ENCODE results near the gene LOC101059915.
"Not testable (repeated sequence)": the region's sequence is repeated elsewhere in the genome, so short reads cannot be mapped to it uniquely, and the experiment has no call there.

The LOC101059915 gene

DNA sequence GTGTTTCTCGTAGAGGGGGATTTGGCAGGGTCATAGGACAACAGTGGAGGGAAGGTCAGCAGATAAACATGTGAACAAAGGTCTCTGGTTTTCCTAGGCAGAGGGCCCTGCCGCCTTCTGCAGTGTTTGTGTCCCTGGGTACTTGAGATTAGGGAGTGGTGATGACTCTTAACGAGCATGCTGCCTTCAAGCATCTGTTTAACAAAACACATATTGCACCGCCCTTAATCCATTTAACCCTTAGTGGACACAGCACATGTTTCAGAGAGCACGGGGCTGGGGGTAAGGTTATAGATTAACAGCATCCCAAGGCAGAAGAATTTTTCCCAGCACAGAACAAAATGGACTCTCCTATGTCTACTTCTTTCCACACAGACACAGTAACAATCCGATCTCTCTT lies 22.9 kb upstream of the LOC101059915 start:
- not testable (repeated sequence) for DNase-seq

GRCh38 chrX:71650333-71650969 lies 16.9 kb upstream of the LOC101059915 start:
- no peak for DNase-seq

DNA sequence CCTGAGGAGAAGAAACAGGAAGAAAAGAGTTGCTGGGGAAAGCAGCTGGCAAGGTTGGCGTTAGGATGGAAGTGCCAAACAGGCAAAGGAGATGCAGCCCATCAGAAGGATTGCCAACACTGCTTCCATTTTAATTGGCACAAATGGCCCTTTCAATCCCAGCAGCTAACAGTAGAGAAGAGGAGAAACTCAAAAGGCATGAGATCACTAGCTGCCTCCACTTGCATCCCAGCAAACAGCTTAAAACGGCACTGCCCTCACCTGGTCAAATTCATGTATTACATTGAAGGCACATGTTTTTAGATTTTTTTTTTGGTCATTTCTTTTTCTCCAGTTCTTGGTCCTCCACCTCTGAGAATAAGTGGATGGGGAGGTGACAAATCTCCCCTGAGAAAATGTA lies 14.9 kb upstream of the LOC101059915 start:
- DNase-seq: peak; percentile 22 to 23

- DNase-seq: no peak
Observed at GRCh38 chrX:71653344-71653743, 14.0 kb upstream of the LOC101059915 start.

GRCh38 chrX:71657267-71657666 lies 10.1 kb upstream of the LOC101059915 start:
- no peak for DNase-seq

DNA sequence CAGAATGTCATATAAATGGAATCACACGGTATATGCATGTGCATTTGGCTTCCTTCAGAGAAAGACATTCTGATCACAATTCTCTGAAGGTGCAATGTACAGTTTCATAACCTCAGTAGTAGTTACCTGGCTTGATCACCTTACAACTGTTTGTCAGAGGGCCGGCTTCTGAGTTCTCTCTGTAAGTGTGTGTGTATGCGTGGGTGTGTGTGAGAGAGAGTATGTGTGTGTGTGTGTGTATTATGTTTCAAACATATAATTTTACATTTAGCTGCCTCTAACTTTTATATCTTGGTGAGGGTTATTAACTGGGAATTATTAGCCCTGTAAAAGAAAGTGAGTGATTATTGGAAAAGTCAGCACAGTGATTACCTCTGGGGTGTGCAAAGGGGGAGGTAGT lies 8.0 kb upstream of the LOC101059915 start:
- DNase-seq: no peak

GRCh38 chrX:71659959-71660358 lies 7.4 kb upstream of the LOC101059915 start:
- no peak for DNase-seq

- no peak for DNase-seq
Observed at GRCh38 chrX:71660562-71661416, 6.6 kb upstream of the LOC101059915 start.

DNA sequence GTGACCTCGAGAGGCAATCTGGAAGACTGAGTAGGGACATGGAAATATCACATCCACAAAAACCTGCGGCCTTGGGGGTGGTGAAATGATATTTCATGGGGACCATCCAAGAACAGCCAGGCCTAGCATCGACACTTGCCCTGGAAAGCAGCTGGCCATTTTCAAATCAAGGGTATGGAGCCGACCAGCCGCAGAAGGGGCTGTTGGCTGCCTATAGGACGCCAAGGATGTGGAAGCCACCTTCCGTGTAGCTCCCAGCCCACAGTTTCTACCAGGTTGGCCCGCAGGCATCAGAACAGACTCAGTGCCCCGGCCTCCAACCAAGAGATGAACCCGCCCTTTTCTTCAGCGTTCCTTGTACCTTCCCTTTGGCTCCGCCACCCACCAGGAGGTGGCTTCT lies 5.4 kb upstream of the LOC101059915 start:
- no peak for DNase-seq

DNA sequence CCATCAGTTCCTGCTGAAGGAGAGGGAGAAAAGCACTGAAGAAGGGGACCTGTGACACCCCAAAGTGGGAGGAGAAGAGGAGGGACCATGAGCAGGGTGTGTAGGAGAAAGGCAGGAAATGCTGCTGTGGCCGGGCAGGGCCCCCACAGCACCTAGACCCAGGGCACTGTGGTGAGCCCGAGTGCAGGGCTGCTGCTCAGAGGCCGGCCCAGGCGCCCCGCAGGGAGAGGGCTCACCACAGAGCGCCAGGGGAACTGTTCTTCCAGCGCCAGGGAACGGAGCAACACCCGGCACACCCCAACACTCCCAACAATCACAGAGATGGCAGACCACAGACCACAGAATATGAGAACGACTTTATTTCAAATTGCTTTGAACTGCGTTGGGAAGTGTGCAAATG lies 4.7 kb upstream of the LOC101059915 start:
- DNase-seq: not testable (repeated sequence)

- not testable (repeated sequence) for DNase-seq
Observed at GRCh38 chrX:71663238-71663637, 4.1 kb upstream of the LOC101059915 start.

DNA sequence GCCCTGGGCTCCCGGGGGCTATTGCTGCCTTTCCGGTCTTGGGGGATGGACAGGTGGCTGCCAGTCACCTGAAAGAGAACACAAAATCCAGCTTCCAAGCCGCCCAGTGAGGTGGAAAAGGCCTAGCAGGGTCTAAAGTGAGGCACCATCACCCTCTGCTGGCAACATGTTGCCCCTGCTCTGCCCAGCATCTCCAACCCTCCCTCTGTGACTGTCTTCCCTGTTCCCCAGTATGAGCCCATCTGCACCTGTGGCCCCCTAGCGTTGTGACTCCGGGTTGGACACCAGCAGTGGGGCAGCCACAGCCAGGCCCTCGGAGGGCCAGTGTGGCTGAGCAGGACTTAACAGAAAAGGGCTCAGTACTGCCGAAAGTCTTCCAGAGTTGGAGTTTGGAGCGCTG lies 3.1 kb upstream of the LOC101059915 start:
- DNase-seq: not testable (repeated sequence)

DNA sequence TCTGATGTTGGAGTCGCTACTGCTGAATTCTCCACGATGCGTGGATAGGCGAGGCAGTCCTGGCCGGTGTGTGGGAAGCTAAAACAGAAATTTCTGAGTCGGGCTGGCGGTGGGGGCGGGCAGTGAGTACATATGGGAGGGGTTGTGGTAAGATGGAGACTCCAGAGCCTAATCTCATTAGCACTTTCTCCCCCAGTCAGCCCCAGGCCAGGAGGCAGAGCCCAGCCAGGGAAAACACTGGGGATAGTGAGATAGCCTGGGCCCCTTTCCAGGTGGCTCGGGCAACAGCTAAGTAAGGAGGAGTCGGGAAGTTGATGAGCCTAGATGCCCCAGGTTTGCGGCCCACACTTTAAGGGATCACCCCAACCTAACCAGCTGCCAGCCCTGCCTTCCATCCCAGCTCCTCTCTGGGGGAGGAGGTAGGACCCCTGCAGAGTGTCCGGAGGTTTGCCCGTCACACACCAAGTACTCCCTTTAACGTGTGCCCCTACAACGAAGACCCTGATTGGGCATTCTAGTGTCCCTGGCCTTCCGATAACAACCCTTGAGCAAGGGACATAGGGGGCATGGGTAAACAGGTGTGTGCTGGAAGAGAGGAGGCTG lies 2.4 kb upstream of the LOC101059915 start:
- no peak for DNase-seq

DNA sequence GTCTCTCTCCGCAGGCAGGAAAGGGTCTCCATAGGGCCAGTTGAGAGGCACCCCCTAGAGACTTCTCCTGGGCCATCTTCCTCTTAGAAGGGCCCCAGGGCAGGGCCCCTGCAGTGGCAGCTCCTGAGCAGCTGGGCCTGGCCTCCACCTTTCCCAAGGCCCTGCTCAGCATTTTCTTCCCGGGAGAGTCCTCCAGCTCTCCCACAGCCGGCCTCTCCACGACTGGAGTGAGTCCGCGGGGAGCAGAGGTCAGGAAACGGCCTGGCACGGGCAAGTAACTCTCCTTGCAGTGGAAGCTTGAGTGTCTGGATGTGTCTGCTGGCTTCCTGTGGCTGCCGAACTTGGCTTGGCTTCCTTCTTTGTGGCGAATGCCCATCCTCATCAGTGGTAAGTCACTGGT lies 1.6 kb upstream of the LOC101059915 start:
- DNase-seq: no peak

- DNase-seq: no peak
Observed at GRCh38 chrX:71666240-71667223, 814 bp upstream of the LOC101059915 start.

DNA sequence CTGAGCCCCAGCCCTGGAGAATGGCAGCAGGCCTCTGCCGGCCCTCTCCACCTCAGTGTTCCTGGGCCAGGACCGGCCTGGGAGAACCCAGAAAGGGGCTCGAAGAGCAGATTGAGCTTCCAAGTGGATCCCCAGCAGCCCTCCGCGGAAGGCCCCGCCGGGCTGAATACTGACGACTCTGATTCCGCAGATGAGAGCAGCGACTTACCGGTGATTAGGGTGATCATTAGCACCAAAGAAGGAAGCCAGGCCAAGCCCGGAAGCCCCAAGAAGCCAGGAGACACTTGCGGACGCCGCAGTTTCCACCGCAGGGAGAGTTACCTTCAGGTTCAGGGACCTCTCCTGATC lies 876 bp downstream of the LOC101059915 start:
- DNase-seq: no peak

DNA sequence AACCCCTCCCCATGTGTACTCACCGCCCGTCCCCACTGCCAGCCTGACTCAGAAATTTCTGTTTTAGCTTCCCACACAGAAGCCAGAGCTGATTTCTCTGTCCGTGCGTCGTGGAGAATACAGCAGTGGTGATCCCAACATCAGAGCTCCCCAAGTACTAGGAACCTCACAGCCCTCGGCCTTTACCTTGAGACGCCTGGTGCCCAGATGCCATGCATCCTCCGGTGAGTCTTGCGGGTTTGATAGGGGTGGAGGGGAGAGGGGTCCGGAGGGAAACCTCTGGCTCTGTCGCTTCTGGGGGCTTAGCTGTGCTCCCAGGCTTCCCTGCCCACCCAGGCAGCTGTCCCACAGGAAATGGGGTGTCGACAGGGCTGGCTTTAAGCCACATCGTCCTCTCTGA lies 2.1 kb downstream of the LOC101059915 start:
- DNase-seq: no peak

DNA sequence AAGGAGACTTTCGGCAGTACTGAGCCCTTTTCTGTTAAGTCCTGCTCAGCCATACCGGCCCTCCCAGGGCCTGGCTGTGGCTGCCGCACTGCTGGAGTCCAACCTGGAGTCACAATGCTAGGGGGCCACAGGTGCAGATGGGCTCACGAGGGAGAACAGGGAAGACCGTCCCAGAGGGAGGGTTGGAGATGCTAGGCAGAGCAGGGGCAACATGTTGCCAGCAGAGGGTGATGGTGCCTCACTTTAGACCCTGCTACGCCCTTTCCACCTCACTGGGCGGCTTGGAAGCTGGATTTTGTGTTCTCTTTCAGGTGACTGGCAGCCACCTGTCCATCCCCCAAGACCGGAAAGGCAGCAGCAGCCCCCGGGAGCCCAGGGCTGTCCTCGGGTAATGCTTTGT lies 2.6 kb downstream of the LOC101059915 start:
- DNase-seq: peak in 1 of 2 donors; percentile 1

DNA sequence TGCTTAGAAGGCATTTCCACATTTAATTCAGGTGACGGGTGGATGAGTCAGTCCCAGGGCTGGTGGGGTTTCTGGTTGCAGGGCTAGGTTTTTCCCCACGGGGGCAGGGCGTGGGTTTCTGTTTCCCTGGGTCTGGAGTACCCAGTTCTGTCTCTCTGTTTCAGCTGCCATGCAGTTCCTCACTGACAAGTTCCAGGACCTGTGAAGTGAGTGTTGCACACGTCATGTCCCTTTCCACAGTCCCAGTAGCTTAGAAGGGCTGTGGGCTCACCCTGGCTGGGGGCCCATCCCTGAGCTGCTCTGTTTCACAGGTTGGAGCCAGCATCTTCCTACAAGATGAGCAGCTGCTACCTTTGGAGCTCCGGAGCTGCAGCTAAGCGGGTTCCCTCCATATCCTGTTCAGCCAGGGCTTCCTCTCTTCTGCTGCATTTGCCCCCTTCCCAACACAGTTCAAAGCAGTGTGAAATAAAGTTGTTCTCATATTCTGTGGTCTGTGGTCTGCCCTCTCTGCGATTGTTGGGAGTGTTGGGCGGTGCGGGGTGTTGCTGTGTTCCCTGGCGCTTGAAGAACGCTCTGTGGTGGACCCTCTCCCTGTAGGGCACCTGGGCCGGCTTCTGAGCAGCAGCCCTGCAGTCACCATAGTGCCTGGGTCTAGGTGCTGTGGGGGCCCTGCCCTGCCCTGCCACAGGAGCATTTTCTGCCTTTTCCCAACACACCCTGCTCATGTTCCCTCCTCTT lies 3.9 kb downstream of the LOC101059915 start:
- DNase-seq: no peak

DNA sequence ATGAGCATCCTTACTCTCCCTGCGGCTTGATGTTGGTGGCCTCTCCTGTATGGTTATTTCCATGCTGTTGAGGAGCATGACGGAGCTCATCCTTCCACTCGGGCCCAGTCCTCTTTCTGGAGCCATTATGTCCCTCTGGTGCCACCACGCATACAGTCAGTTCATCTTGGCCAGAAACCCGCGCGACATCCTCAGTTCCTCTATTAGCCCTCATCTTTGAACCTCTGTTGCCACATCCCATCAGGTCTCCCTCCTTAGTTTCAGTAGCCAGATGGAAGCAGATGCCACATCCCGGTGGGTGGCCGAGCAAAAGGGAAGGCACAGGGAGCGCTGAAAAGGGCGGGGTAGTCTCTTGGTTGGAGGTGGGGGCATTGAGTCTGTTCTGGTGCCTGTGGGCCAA lies 4.6 kb downstream of the LOC101059915 start:
- DNase-seq: no peak

DNA sequence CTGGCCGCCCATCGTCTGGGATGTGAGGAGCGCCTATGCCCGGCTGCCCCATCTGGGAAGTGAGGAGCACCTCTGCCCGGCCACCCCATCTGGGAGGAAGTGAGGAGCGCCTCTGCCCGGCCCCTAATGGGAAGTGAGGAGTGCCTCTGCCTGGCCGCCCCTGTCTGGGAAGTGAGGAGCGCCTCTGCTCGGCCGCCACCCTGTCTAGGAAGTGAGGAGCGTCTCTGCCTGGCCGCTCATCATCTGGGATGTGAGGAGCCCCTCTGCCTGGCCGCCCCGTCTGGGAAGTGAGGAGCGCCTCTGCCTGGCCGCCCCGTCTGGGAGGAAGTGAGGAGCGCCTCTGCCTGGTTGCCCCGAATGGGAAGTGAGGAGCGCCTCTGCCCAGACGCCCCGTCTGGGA lies 8.3 kb downstream of the LOC101059915 start:
- DNase-seq: not testable (repeated sequence)
